Spleen (tissue), 11 donors: ENCODE results near the gene UBE2L6. TPM values are rescaled to one million over a fixed set of nuclear protein-coding genes. Genes with fewer than 3 reads are reported as not detected.
A peak's percentile ranks its signal among the peaks of the same experiment; 100 is the strongest.

Source experiments
- DNase-seq: peaks from one replicate; pipeline ENCODE4 v3.0.0-alpha.2; 2020
- H3K27ac ChIP-seq, 8 donors: fragments of 200-600 bp; sonication (generic) in 7 of 8; 1 replicate in 4 of 8; 2 replicates in 4 of 8; pipeline versions ENCODE4 v1.5.0 to v1.8.0; 2016 to 2021; ENCODE audit warnings: inconsistent platforms in 4 of 8, mild to moderate bottlenecking in 4 of 8, moderate library complexity in 1 of 8
- H3K27me3 ChIP-seq, 7 donors: fragments of 200-600 bp; sonication (generic) in 6 of 7; replicated peaks in 1 of 7; 1 replicate in 4 of 7; 2 replicates in 3 of 7; pipeline versions ENCODE4 v1.5.0 to v1.8.0; 2016 to 2021; ENCODE audit warnings: inconsistent platforms in 3 of 7, mild to moderate bottlenecking in 1 of 7
- H3K36me3 ChIP-seq, 6 donors: fragments of 200-600 bp; sonication (generic) in 5 of 6; 1 replicate in 4 of 6; 2 replicates in 2 of 6; pipeline versions ENCODE4 v1.5.0 to v1.8.0; 2016 to 2021; ENCODE audit warnings: inconsistent platforms in 2 of 6
- H3K4me1 ChIP-seq, 6 donors: fragments of 200-600 bp; sonication (generic) in 5 of 6; 1 replicate in 3 of 6; 2 replicates in 3 of 6; pipeline versions ENCODE4 v1.5.0 to v1.8.0; 2016 to 2021; ENCODE audit warnings: inconsistent platforms in 3 of 6
- H3K4me3 ChIP-seq, 8 donors: fragments of 200-600 bp; sonication (generic) in 7 of 8; 1 replicate in 4 of 8; 2 replicates in 4 of 8; pipeline versions ENCODE4 v1.5.0 to v1.8.0; 2016 to 2021; ENCODE audit warnings: inconsistent platforms in 4 of 8, mild to moderate bottlenecking in 4 of 8, moderate library complexity in 2 of 8
- H3K9me3 ChIP-seq, 8 donors: fragments of 200-600 bp; sonication (generic) in 7 of 8; 1 replicate in 4 of 8; 2 replicates in 4 of 8; pipeline versions ENCODE4 v1.5.0 to v1.8.0; 2016 to 2021; ENCODE audit warnings: inconsistent platforms in 4 of 8
- POLR2A ChIP-seq, 3 donors: fragments of 450-650 bp; IDR thresholded peaks; one replicate each; pipeline ENCODE4 v1.5.1; 2017; ENCODE audit warnings: antibody characterized with exemption in 3 of 3, mild to moderate bottlenecking in 1 of 3
- POLR2AphosphoS5 ChIP-seq, 3 donors: sonication (generic); formaldehyde crosslinking; IDR thresholded peaks; one replicate each; pipeline ENCODE4 v1.5.1; 2017; ENCODE audit warnings: antibody characterized with exemption in 3 of 3
- WGBS, 5 donors: extraction: QIAGEN DNeasy Blood & Tissue Kit in 3 of 5; methylation state at CpG; one replicate each; pipeline versions ENCODE4 v1.1.5 to v1.1.7; 2013 to 2018; 5-methylcytosine and 5-hydroxymethylcytosine counted together
- intact Hi-C: fragments of 100-400 bp; cut with DNase I; formaldehyde crosslinking; loops from one replicate; pipeline ENCODE4 v1.15.0; 2023; ENCODE audit warnings: low total_unique reads
- polyA plus RNA-seq, 3 donors: library from polyadenylated mRNA; stranded (reverse); fragments of 200-250 nt; gene quantifications; one replicate each; pipeline ENCODE4 v1.2.1, GENCODE V29; 2013
- total RNA-seq, 7 donors: library from RNA; depleted of rRNA in 3 of 7; stranded (reverse); fragments of >200 nt in 3 of 7; fragmentation: NEBNext Ultra II Directional in 4 of 7; extraction: Animal tissue kit (Norgen Biotek cat#: 25700) in 4 of 7; gene quantifications; one replicate each; pipeline versions ENCODE4 v1.1.0 to v1.2.1, GENCODE V29; 2016 to 2021
- TF ChIP-seq, protein P1 (sequence below), 11 experiments: fragments of 200-600 bp in 7 of 11; fragments of 450-650 bp in 4 of 11; sonication (generic) in 4 of 11; IDR thresholded peaks in 8 of 11; conservative IDR thresholded peaks in 3 of 11; 1 replicate in 7 of 11; 2 replicates in 4 of 11; pipeline versions ENCODE4 v1.4.0 to v1.8.0; 2016 to 2021; ENCODE audit warnings: antibody characterized with exemption in 11 of 11, inconsistent platforms in 4 of 11, mild to moderate bottlenecking in 1 of 11
- donor health status: healthy with polysubstance abuse.
- donor health status: DM: no; HTN: no; CAD: no; lungs with moderate emphysema.
- donor health status: DM: no; HTN: no; CAD: no.
- donor health status: Bipolar disorder and iron deficiency.
- donor health status: healthy.
- donor health status: DM: no; HTN: no; CAD: no.
- donor health status: DM: yes; HTN: yes; CAD: no.

The UBE2L6 gene
- total and polyA plus RNA-seq, 10 donors = 46.8 to 137 (median 110) TPM

DNA sequence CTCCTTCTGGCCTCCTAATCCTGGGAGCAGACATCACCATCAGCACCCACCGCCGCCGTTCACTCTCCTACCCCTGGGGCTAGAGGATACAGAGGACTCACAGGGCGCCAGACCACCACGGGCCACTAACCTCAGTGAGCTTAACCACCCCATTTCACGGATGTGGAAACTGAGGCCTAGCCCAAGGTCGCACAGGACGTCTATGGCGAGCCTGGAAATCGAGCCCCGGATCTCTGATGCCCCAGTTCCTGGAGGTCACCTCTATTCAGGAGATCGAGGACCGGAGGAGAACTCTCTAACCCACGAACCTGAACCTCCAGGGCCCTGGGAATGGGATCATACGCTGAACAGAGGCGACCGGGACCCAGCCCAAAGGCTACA is 37.3 kb downstream of the UBE2L6 start:
- Histone ChIP-seq H3K36me3 (peaks cover 0 to 18% (median 7%) of the 10 kb centered on the region in 6 donors), H3K9me3 (no peaks in the 10 kb centered on the region), H3K4me1 (peaks cover 13 to 45% (median 28%) of the 10 kb centered on the region in 6 donors), H3K4me3 (peak overlapping the region; percentile 66 to 98 (median 82)), H3K27ac (peak overlapping the region; percentile 59 to 88 (median 78)), H3K27me3 (no peaks in the 10 kb centered on the region)
- WGBS, 5 donors = 1 to 3% (median 1%) methylated on average over 10 to 17 of the region's 17 CpGs
- DNase-seq = peak; percentile 88
- intact Hi-C loops = no loop called here
- no peak for TF ChIP-seq POLR2AphosphoS5 (IDR thresholded peaks at IDR 0.05)
- no peak for TF ChIP-seq POLR2A (IDR thresholded peaks at IDR 0.05)
- TF ChIP-seq, protein P1, sequence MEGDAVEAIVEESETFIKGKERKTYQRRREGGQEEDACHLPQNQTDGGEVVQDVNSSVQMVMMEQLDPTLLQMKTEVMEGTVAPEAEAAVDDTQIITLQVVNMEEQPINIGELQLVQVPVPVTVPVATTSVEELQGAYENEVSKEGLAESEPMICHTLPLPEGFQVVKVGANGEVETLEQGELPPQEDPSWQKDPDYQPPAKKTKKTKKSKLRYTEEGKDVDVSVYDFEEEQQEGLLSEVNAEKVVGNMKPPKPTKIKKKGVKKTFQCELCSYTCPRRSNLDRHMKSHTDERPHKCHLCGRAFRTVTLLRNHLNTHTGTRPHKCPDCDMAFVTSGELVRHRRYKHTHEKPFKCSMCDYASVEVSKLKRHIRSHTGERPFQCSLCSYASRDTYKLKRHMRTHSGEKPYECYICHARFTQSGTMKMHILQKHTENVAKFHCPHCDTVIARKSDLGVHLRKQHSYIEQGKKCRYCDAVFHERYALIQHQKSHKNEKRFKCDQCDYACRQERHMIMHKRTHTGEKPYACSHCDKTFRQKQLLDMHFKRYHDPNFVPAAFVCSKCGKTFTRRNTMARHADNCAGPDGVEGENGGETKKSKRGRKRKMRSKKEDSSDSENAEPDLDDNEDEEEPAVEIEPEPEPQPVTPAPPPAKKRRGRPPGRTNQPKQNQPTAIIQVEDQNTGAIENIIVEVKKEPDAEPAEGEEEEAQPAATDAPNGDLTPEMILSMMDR (IDR thresholded peaks at IDR 0.05 in 8 of 11, conservative IDR thresholded peaks at IDR 0.05 in 3 of 11) = no peak

DNA sequence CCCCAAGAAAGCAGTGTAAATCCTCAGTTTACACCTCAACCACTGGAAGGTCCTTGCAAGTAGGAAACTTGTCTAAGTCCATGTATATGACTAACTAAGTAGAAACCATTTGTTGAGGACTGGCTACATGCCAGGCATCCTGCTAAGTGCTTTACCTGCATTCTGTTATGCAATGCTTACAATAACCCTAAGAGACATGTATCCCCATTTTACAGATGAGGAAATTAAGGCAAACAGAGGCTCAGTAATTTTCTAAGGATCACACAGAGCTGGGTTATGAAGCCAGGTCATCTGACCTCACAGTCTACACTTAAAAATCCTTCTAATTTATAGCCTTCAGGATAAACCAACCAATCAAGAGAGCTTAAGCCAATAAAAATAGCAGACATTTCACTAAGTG is 38.5 kb downstream of the UBE2L6 start:
- Histone ChIP-seq H3K27me3 (no peaks in the 10 kb centered on the region), H3K36me3 (peaks cover 0 to 18% (median 7%) of the 10 kb centered on the region in 6 donors), H3K9me3 (no peaks in the 10 kb centered on the region), H3K4me3 (no peak overlapping the region), H3K4me1 (peaks cover 13 to 45% (median 28%) of the 10 kb centered on the region in 6 donors), H3K27ac (peak overlapping the region in 1 of 8 donors; percentile 16)
- no peak for DNase-seq
- no peak for TF ChIP-seq POLR2A (IDR thresholded peaks at IDR 0.05)
- no peak for TF ChIP-seq POLR2AphosphoS5 (IDR thresholded peaks at IDR 0.05)
- TF ChIP-seq, protein P1 (IDR thresholded peaks at IDR 0.05 in 8 of 11, conservative IDR thresholded peaks at IDR 0.05 in 3 of 11) = no peak
- intact Hi-C loops = loop anchor here (5.0 kb wide), 1 partner anchor 37 kb away; no protein-coding TSS in a partner anchor

DNA sequence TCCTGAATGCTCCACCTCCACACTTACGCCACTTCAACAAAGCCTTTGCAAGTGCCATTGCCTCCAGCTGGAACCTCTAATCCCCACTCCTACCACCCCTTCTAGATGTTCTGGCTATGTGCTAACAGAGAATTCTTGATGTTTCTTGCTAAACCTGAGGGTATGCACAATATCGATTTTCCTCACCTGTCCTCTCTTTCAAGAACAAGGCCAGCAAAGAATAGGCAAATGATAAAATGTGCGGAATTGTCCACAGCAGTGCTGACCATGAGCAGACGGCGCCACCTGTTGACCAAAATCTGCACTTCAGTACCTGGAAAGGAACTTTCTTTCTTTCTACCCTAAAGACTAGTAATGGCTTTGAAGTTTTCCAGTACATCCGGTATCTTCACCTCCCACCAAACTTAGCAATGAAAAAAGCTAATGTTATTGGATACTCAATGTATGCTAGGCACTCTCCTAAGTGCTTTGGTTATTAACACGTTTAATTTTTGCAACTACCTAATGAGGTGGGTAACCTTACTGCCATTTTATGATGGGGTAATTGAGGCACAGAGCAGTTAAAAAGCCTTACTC is 40.3 kb downstream of the UBE2L6 start:
- Histone ChIP-seq H3K36me3 (peaks cover 0 to 18% (median 7%) of the 10 kb centered on the region in 6 donors), H3K27me3 (no peaks in the 10 kb centered on the region), H3K4me3 (no peak overlapping the region), H3K4me1 (peaks cover 13 to 44% (median 28%) of the 10 kb centered on the region in 6 donors), H3K27ac (no peak overlapping the region), H3K9me3 (no peaks in the 10 kb centered on the region)
- peak; percentile 87 for DNase-seq
- intact Hi-C loops = loop anchor here (2.0 to 5.0 kb wide), 2 partner anchors 35 to 70 kb away; no protein-coding TSS in a partner anchor
- 23 to 25% (median 24%) methylated on average over 7 of the region's 7 CpGs for WGBS, 5 donors
- TF ChIP-seq, protein P1 (IDR thresholded peaks at IDR 0.05 in 8 of 11, conservative IDR thresholded peaks at IDR 0.05 in 3 of 11) = peak; percentile 77 to 92 (median 89)
- TF ChIP-seq POLR2A (IDR thresholded peaks at IDR 0.05) (no peak), POLR2AphosphoS5 (IDR thresholded peaks at IDR 0.05) (no peak)

DNA sequence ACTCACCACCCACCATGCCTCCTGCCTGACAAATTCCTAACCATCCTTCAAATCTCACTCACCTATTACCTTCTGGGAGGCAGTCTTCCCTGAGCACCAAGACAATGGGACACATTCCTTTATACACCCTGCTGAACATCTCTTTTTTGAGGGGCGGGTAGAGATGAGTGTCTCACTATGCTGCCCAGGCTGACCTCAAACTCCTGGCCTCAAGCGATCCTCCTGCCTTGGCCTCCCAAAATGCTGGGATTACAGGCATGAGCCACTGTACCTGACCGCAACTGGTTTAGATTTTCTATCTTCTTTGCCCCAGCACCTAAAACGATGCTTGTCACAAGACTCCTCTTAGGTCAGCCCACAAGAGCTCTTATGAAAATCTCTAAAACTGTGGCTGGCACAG is 44.1 kb downstream of the UBE2L6 start:
- H3K9me3 ChIP-seq = no peaks in the 10 kb centered on the region
- H3K27me3 ChIP-seq = no peaks in the 10 kb centered on the region
- WGBS, 5 donors = 92 to 97% (median 93%) methylated on average over 4 of the region's 4 CpGs
- peaks cover 0 to 10% (median 1%) of the 10 kb centered on the region in 6 donors for H3K36me3 ChIP-seq
- intact Hi-C loops = no loop called here
- H3K27ac ChIP-seq = no peak overlapping the region
- H3K4me1 ChIP-seq = peaks cover 0 to 11% (median 0%) of the 10 kb centered on the region in 6 donors
- H3K4me3 ChIP-seq = no peak overlapping the region
- DNase-seq = peak; percentile 24
- TF ChIP-seq POLR2A (IDR thresholded peaks at IDR 0.05) (no peak), POLR2AphosphoS5 (IDR thresholded peaks at IDR 0.05) (no peak)
- TF ChIP-seq, protein P1 (IDR thresholded peaks at IDR 0.05 in 8 of 11, conservative IDR thresholded peaks at IDR 0.05 in 3 of 11) = no peak
